Nasal cavity respiratory epithelium epithelial cell of viscerocranial mucosa (primary cell): ENCODE results near the gene KRTAP4-1. TPM values are rescaled to one million over a fixed set of nuclear protein-coding genes. Genes with fewer than 3 reads are reported as not detected.

Source experiments
- total RNA-seq: library from RNA; depleted of rRNA; stranded (reverse); fragments of >200 nt; gene quantifications from 2 replicates; pipeline ENCODE4 v1.2.3, GENCODE V29; 2014

KRTAP4-1 gene
- not detected in 2 replicates for total RNA-seq

DNA sequence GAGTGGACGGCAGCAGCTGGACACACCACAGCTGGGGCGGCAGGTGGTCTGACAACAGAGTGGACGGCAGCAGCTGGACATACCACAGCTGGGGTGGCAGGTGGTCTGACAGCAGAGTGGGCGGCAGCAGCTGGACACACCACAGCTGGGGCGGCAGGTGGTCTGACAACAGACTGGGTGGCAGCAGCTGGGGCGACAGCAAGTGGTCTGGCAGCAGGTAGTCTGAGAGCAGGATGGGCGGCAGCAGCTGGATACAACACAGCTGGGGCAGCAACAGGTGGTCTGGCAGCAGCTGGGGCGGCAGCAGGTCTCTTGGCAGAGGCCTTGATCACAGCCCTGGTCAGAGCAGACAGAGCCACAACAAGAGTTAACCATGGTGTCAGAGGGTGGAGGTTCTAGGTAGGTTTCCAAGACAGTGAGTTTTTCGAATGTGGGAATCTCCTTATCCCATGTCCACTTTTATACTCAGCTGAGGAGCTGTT, at the start of gene KRTAP4-1:
Gene KRTAP4-1, minus strand, starts transcription at position 432 of the 482 bp plus-strand sequence. Its CDS starts 57 bp downstream, at position 375.

DNA sequence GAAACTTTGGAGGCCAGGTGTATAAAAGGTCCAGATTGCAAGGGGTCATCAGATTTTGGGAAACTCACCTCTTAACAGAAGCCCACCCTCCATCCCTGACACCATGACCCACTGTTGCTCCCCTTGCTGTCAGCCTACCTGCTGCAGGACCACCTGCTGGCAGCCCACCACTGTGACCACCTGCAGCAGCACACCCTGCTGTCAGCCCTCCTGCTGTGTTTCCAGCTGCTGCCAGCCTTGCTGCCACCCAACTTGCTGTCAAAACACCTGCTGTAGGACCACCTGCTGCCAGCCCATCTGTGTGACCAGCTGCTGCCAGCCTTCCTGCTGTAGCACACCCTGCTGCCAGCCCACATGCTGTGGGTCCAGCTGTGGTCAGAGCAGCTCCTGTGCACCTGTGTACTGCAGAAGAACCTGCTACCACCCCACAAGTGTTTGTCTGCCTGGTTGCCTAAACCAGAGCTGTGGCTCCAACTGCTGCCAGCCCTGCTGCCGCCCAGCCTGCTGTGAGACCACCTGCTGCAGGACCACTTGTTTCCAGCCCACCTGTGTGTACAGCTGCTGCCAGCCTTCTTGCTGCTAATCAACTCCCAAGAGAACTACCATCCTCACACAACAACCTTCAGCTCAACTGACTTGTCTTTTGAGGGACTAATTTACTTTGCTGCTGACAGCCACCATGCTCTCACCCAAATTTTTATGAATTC, 47.8 kb upstream of the KRTAP4-1 start, which contains the start of gene KRTAP9-3:
Gene KRTAP9-3, plus strand, starts transcription at position 51 of the 707 bp plus-strand sequence. Its CDS starts 53 bp downstream, at position 104.

GRCh38 chr17:41226598-41227095, 41.9 kb upstream of the KRTAP4-1 start, which contains the start of gene KRTAP9-2:
Gene KRTAP9-2 (plus strand): TSS chr17:41226648. CDS start chr17:41226655, 7 bp downstream.

DNA sequence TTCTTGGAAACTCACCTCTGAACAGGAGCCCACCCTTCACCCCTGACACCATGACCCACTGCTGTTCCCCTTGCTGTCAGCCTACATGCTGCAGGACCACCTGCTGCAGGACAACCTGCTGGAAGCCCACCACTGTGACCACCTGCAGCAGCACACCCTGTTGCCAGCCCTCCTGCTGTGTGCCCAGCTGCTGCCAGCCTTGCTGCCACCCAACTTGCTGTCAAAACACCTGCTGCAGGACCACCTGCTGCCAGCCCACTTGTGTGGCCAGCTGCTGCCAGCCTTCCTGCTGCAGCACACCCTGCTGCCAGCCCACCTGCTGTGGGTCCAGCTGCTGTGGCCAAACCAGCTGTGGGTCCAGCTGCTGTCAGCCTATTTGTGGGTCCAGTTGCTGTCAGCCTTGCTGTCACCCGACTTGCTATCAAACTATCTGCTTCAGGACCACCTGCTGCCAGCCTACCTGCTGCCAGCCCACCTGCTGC, 5.2 kb upstream of the KRTAP4-1 start, which contains the start of gene KRTAP9-1:
Gene KRTAP9-1, plus strand, starts transcription at position 51 of the 482 bp plus-strand sequence. Its CDS starts 0 bp downstream, at position 51.

GRCh38 chr17:41177727-41178271, 6.9 kb downstream of the KRTAP4-1 start, which contains the start of gene KRTAP4-2:
Gene KRTAP4-2 (minus strand): TSS chr17:41178221. CDS start chr17:41178164, 57 bp downstream.

GRCh38 chr17:41168121-41168520, 16.6 kb downstream of the KRTAP4-1 start, which contains the start of gene KRTAP4-3:
Gene KRTAP4-3 (minus strand): TSS chr17:41168221. CDS start chr17:41168172, 49 bp downstream.

GRCh38 chr17:41160648-41161047, 24.1 kb downstream of the KRTAP4-1 start, which contains the start of gene KRTAP4-4:
Gene KRTAP4-4 (minus strand): TSS chr17:41160748. CDS start chr17:41160691, 57 bp downstream.

GRCh38 chr17:41149652-41149985, 35.1 kb downstream of the KRTAP4-1 start, which contains the start of gene KRTAP4-5:
Gene KRTAP4-5 (minus strand): TSS chr17:41149825. CDS start chr17:41149767, 58 bp downstream.

DNA sequence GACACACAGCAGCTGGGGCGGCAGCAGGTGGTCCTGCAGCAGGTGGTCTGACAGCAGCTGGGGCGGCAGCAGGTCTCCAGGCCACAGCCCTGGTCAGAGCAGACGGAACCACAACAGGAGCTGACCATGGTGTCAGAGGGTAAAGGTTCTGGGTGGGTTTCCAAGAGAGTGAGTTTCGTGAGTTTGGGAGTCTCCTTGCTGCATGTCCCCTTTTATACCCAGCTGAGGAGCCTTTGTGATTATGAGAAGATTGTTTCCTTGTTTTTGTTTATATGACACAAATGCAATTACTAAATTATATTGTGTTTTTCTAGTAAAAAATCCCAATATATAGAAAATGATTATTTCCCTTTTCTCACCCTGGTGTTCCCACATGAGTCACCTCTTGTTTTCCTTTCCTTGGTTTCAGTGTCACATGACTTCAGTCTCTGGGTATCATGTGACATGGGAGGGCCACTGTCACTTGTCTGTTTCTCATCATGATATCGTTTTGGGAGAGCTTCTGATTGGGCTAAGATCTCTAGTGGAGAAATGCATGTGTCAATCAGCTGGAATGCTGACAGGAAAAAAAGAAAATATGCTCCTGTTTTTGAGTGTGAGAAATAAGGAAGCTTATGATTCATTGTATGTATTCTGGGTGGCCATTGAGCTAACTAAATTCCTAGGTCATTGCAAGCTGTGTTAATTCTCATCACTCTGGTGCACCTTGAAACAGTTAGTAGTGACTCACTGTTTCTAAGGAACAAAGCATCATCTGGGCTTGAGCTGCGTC, 44.2 kb downstream of the KRTAP4-1 start, which contains the start of gene KRTAP4-6:
Gene KRTAP4-6, minus strand, starts transcription at position 185 of the 772 bp plus-strand sequence. Its CDS starts 57 bp downstream, at position 128.

Other genes with a start within 250 kb of the KRTAP4-1 start
- 27.3 and 86.5 TPM in 2 replicates for gene KRT23, start 247.3 kb downstream of the KRTAP4-1 start, total RNA-seq
- 0.28 TPM in 1 of 2 replicates, not detected in the other for gene KRT39, start 218.0 kb downstream of the KRTAP4-1 start, total RNA-seq
- 0.36 TPM in 1 of 2 replicates, not detected in the other for gene KRT40, start 200.6 kb downstream of the KRTAP4-1 start, total RNA-seq
- gene KRTAP3-3, start 190.7 kb downstream of the KRTAP4-1 start, total RNA-seq, result not detected in 2 replicates
- not detected in 2 replicates for gene KRTAP3-2, start 185.0 kb downstream of the KRTAP4-1 start, total RNA-seq
- gene KRTAP3-1, start 175.8 kb downstream of the KRTAP4-1 start, total RNA-seq, result not detected in 2 replicates
- not detected in 2 replicates for gene KRTAP1-5, start 157.7 kb downstream of the KRTAP4-1 start, total RNA-seq
- gene KRTAP1-4, start 154.7 kb downstream of the KRTAP4-1 start, total RNA-seq, result not detected in 2 replicates
- not detected in 2 replicates for gene KRTAP1-3, start 150.0 kb downstream of the KRTAP4-1 start, total RNA-seq
- not detected in 2 replicates for gene KRTAP1-1, start 143.5 kb downstream of the KRTAP4-1 start, total RNA-seq
- not detected in 2 replicates for gene KRTAP2-1, start 137.6 kb downstream of the KRTAP4-1 start, total RNA-seq
- gene KRTAP2-2, start 129.7 kb downstream of the KRTAP4-1 start, total RNA-seq, result not detected in 2 replicates
- 0.93 TPM in 1 of 2 replicates, not detected in the other for gene KRTAP2-3, start 124.8 kb downstream of the KRTAP4-1 start, total RNA-seq
- gene KRTAP2-4, start 119.0 kb downstream of the KRTAP4-1 start, total RNA-seq, result not detected in 2 replicates
- not detected in 2 replicates for gene KRTAP4-7, start 100.8 kb downstream of the KRTAP4-1 start, total RNA-seq
- gene KRTAP4-8, start 86.8 kb downstream of the KRTAP4-1 start, total RNA-seq, result not detected in 2 replicates
- not detected in 2 replicates for gene KRTAP4-16, start 82.7 kb downstream of the KRTAP4-1 start, total RNA-seq
- gene KRTAP4-9, start 79.5 kb downstream of the KRTAP4-1 start, total RNA-seq, result not detected in 2 replicates
- not detected in 2 replicates for gene KRTAP4-11, start 66.5 kb downstream of the KRTAP4-1 start, total RNA-seq
- not detected in 2 replicates for gene KRTAP4-12, start 60.7 kb downstream of the KRTAP4-1 start, total RNA-seq
- not detected in 2 replicates for gene KRTAP4-6, start 44.4 kb downstream of the KRTAP4-1 start, total RNA-seq
- gene KRTAP4-5, start 35.1 kb downstream of the KRTAP4-1 start, total RNA-seq, result not detected in 2 replicates
- not detected in 2 replicates for gene KRTAP4-4, start 24.2 kb downstream of the KRTAP4-1 start, total RNA-seq
- gene KRTAP4-3, start 16.7 kb downstream of the KRTAP4-1 start, total RNA-seq, result not detected in 2 replicates
- not detected in 2 replicates for gene KRTAP4-2, start 6.7 kb downstream of the KRTAP4-1 start, total RNA-seq
- not detected in 2 replicates for gene KRTAP9-1, start 5.0 kb upstream of the KRTAP4-1 start, total RNA-seq
- gene KRTAP9-2, start 41.7 kb upstream of the KRTAP4-1 start, total RNA-seq, result not detected in 2 replicates
- gene KRTAP9-3, start 47.5 kb upstream of the KRTAP4-1 start, total RNA-seq, result not detected in 2 replicates
- not detected in 2 replicates for gene KRTAP9-8, start 53.1 kb upstream of the KRTAP4-1 start, total RNA-seq
- gene KRTAP9-4, start 64.8 kb upstream of the KRTAP4-1 start, total RNA-seq, result not detected in 2 replicates
- not detected in 2 replicates for gene KRTAP9-9, start 70.5 kb upstream of the KRTAP4-1 start, total RNA-seq
- gene KRTAP9-6, start 80.5 kb upstream of the KRTAP4-1 start, total RNA-seq, result not detected in 2 replicates
- not detected in 2 replicates for gene KRTAP9-7, start 90.8 kb upstream of the KRTAP4-1 start, total RNA-seq
- gene KRTAP29-1, start 117.9 kb upstream of the KRTAP4-1 start, total RNA-seq, result not detected in 2 replicates
- not detected in 2 replicates for gene KRTAP16-1, start 124.4 kb upstream of the KRTAP4-1 start, total RNA-seq
- gene KRTAP17-1, start 130.8 kb upstream of the KRTAP4-1 start, total RNA-seq, result not detected in 2 replicates
- 0.28 and 0.68 TPM in 2 replicates for gene KRT33A, start 165.9 kb upstream of the KRTAP4-1 start, total RNA-seq
- 1.1 and 59.1 TPM in 2 replicates for gene KRT33B, start 184.9 kb upstream of the KRTAP4-1 start, total RNA-seq
- 1.00 and 2.7 TPM in 2 replicates for gene KRT34, start 197.4 kb upstream of the KRTAP4-1 start, total RNA-seq
- 0.14 and 0.34 TPM in 2 replicates for gene KRT31, start 212.7 kb upstream of the KRTAP4-1 start, total RNA-seq
- gene KRT37, start 239.7 kb upstream of the KRTAP4-1 start, total RNA-seq, result 2.1 TPM in 1 of 2 replicates, not detected in the other